Liver (tissue), 3 donors: ENCODE measurements around the gene DOP1B.

Source experiments
- EGR1 ChIP-seq, 2 donors: IDR thresholded peaks; 2 replicates each; pipeline ENCODE4 v1.6.1; 2016 to 2018; ENCODE audit warnings: antibody characterized with exemption in 2 of 2, low read depth in 2 of 2
- FOXA1 ChIP-seq: IDR thresholded peaks from 2 replicates; pipeline ENCODE4 v1.6.1; 2016; ENCODE audit warnings: antibody characterized with exemption
- FOXA2 ChIP-seq: IDR thresholded peaks from 2 replicates; pipeline ENCODE4 v1.6.1; 2016; ENCODE audit warnings: antibody characterized with exemption
- GABPA ChIP-seq, 2 donors: IDR thresholded peaks in 1 of 2; conservative IDR thresholded peaks in 1 of 2; 2 replicates each; pipeline ENCODE4 v1.6.1; 2016; ENCODE audit warnings: antibody characterized with exemption in 2 of 2, mild to moderate bottlenecking in 1 of 2, moderate library complexity in 1 of 2
- JUND ChIP-seq, 2 donors: IDR thresholded peaks; 2 replicates each; pipeline ENCODE4 v1.6.1; 2016; ENCODE audit warnings: antibody characterized with exemption in 2 of 2
- NR2F2 ChIP-seq: IDR thresholded peaks from 2 replicates; pipeline ENCODE4 v1.6.1; 2016; ENCODE audit warnings: antibody characterized with exemption
- RAD21 ChIP-seq, 2 donors: IDR thresholded peaks; 2 replicates each; pipeline ENCODE4 v1.6.1; 2016; ENCODE audit warnings: antibody characterized with exemption in 2 of 2, mild to moderate bottlenecking in 2 of 2
- RXRA ChIP-seq, 2 donors: IDR thresholded peaks; 2 replicates each; pipeline ENCODE4 v1.6.1; 2017 to 2018; ENCODE audit warnings: antibody characterized with exemption in 2 of 2, mild to moderate bottlenecking in 1 of 2
- SP1 ChIP-seq: IDR thresholded peaks from 2 replicates; pipeline ENCODE4 v1.6.1; 2018; ENCODE audit warnings: antibody characterized with exemption, mild to moderate bottlenecking
- TAF1 ChIP-seq: conservative IDR thresholded peaks from 2 replicates; pipeline ENCODE4 v1.6.1; 2016; ENCODE audit warnings: antibody characterized with exemption, mild to moderate bottlenecking
- TF ChIP-seq, protein P1 (sequence below): fragments of 150-350 bp; IDR thresholded peaks from 2 replicates; pipeline ENCODE4 v1.5.1; 2017; ENCODE audit warnings: improper control_type of control experiment, low read depth, low read length; ENCODE audit not compliant: missing input control
- TF ChIP-seq, protein P2 (sequence below): IDR thresholded peaks from 2 replicates; pipeline ENCODE4 v1.6.1; 2016; ENCODE audit warnings: antibody characterized with exemption, mild to moderate bottlenecking
- TF ChIP-seq, protein P3 (sequence below): IDR thresholded peaks from 2 replicates; pipeline ENCODE4 v1.6.1; 2016; ENCODE audit warnings: antibody characterized with exemption
- TF ChIP-seq, protein P4 (sequence below): IDR thresholded peaks from 2 replicates; pipeline ENCODE4 v1.6.1; 2016; ENCODE audit warnings: antibody characterized with exemption
- donor health status: healthy.
- donor health status: healthy.

DNA sequence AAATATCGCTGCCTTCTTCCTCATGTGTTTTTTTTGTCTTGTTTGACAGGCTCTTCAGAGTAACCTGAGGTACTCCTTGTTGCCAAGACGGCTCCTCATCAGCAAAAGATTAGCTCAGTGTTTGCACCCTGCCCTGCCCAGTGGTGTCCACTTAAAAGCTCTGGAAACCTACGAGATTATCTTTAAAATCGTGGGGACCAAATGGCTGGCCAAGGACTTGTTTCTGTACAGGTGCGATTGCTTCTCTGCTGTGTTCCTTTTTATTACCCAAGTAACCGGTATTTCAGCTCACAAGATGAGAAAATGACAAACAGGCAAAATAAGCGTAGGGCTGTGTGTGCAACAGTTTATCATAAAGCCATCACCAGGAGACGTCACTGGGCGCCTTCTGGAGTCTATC, 42.4 kb downstream of the DOP1B start:
- TF ChIP-seq, protein P1, sequence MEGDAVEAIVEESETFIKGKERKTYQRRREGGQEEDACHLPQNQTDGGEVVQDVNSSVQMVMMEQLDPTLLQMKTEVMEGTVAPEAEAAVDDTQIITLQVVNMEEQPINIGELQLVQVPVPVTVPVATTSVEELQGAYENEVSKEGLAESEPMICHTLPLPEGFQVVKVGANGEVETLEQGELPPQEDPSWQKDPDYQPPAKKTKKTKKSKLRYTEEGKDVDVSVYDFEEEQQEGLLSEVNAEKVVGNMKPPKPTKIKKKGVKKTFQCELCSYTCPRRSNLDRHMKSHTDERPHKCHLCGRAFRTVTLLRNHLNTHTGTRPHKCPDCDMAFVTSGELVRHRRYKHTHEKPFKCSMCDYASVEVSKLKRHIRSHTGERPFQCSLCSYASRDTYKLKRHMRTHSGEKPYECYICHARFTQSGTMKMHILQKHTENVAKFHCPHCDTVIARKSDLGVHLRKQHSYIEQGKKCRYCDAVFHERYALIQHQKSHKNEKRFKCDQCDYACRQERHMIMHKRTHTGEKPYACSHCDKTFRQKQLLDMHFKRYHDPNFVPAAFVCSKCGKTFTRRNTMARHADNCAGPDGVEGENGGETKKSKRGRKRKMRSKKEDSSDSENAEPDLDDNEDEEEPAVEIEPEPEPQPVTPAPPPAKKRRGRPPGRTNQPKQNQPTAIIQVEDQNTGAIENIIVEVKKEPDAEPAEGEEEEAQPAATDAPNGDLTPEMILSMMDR, result no peak
- TF ChIP-seq FOXA1, result no peak
- no peak for TF ChIP-seq JUND (IDR thresholded peaks at IDR 0.05)
- TF ChIP-seq SP1, result no peak
- TF ChIP-seq RXRA (IDR thresholded peaks at IDR 0.05), result no peak
- TF ChIP-seq NR2F2, result no peak
- TF ChIP-seq, protein P2, sequence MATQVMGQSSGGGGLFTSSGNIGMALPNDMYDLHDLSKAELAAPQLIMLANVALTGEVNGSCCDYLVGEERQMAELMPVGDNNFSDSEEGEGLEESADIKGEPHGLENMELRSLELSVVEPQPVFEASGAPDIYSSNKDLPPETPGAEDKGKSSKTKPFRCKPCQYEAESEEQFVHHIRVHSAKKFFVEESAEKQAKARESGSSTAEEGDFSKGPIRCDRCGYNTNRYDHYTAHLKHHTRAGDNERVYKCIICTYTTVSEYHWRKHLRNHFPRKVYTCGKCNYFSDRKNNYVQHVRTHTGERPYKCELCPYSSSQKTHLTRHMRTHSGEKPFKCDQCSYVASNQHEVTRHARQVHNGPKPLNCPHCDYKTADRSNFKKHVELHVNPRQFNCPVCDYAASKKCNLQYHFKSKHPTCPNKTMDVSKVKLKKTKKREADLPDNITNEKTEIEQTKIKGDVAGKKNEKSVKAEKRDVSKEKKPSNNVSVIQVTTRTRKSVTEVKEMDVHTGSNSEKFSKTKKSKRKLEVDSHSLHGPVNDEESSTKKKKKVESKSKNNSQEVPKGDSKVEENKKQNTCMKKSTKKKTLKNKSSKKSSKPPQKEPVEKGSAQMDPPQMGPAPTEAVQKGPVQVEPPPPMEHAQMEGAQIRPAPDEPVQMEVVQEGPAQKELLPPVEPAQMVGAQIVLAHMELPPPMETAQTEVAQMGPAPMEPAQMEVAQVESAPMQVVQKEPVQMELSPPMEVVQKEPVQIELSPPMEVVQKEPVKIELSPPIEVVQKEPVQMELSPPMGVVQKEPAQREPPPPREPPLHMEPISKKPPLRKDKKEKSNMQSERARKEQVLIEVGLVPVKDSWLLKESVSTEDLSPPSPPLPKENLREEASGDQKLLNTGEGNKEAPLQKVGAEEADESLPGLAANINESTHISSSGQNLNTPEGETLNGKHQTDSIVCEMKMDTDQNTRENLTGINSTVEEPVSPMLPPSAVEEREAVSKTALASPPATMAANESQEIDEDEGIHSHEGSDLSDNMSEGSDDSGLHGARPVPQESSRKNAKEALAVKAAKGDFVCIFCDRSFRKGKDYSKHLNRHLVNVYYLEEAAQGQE, result no peak
- TF ChIP-seq FOXA2, result no peak
- TF ChIP-seq, protein P3, sequence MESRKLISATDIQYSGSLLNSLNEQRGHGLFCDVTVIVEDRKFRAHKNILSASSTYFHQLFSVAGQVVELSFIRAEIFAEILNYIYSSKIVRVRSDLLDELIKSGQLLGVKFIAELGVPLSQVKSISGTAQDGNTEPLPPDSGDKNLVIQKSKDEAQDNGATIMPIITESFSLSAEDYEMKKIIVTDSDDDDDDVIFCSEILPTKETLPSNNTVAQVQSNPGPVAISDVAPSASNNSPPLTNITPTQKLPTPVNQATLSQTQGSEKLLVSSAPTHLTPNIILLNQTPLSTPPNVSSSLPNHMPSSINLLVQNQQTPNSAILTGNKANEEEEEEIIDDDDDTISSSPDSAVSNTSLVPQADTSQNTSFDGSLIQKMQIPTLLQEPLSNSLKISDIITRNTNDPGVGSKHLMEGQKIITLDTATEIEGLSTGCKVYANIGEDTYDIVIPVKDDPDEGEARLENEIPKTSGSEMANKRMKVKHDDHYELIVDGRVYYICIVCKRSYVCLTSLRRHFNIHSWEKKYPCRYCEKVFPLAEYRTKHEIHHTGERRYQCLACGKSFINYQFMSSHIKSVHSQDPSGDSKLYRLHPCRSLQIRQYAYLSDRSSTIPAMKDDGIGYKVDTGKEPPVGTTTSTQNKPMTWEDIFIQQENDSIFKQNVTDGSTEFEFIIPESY, result no peak
- TF ChIP-seq RAD21 (IDR thresholded peaks at IDR 0.05), result no peak
- TF ChIP-seq, protein P4, sequence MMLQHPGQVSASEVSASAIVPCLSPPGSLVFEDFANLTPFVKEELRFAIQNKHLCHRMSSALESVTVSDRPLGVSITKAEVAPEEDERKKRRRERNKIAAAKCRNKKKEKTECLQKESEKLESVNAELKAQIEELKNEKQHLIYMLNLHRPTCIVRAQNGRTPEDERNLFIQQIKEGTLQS, result no peak
- no peak for TF ChIP-seq TAF1
- no peak for TF ChIP-seq GABPA (IDR thresholded peaks at IDR 0.05 in 1 of 2, conservative IDR thresholded peaks at IDR 0.05 in 1 of 2)
- TF ChIP-seq EGR1 (IDR thresholded peaks at IDR 0.05; ENCODE audit: low read depth in 2 of 2), result no peak
